ENCODE measurements around the gene PTPN18.

GRCh38 chr2:130353291-130354138 is 2.3 kb upstream of the PTPN18 start:
- TF ChIP-seq CTCF (IDR thresholded peaks at IDR 0.05 in 4 of 5, conservative IDR thresholded peaks at IDR 0.05 in 1 of 5) (no peak), POLR2A (IDR thresholded peaks at IDR 0.05) (no peak)

Measured in gastrocnemius medialis (tissue), 4 donors.